DOHH2 (cell line): ENCODE data around the gene LRRC42.

Experiments used
- EZH2phosphoT487 ChIP-seq: fragments of 200-600 bp; sonication (generic); IDR thresholded peaks from 2 replicates; pipeline ENCODE4 v1.6.1; 2017; ENCODE audit warnings: borderline replicate concordance, mild to moderate bottlenecking, antibody characterized with exemption, low read length, moderate library complexity, mixed read lengths
- TF ChIP-seq, protein P1 (sequence below): fragments of 200-600 bp; sonication (generic); IDR thresholded peaks from one replicate; pipeline ENCODE4 v1.5.1; 2014; ENCODE audit warnings: antibody characterized with exemption, mild to moderate bottlenecking, low read depth, low read length; ENCODE audit not compliant: poor library complexity, severe bottlenecking

DNA sequence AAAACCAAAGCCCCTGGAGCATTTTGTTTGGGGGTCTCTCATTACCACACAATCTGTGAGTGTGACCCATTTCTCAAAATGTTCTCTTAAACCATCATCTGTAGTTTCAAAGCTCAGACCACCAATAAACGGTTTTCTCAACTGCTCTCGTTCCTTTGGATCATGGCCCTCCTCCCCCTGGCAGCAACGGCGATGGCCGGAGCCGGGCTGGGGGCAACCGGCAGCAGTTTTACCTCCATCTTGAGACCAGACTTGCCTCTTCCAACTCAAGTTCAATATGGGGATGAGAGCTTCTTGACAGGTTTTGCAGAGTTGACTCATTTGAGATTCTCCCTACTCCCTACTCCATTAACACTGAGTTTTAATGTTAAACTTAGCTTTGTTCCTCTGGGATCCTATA is 29.7 kb downstream of the LRRC42 start:
- TF ChIP-seq, protein P1, sequence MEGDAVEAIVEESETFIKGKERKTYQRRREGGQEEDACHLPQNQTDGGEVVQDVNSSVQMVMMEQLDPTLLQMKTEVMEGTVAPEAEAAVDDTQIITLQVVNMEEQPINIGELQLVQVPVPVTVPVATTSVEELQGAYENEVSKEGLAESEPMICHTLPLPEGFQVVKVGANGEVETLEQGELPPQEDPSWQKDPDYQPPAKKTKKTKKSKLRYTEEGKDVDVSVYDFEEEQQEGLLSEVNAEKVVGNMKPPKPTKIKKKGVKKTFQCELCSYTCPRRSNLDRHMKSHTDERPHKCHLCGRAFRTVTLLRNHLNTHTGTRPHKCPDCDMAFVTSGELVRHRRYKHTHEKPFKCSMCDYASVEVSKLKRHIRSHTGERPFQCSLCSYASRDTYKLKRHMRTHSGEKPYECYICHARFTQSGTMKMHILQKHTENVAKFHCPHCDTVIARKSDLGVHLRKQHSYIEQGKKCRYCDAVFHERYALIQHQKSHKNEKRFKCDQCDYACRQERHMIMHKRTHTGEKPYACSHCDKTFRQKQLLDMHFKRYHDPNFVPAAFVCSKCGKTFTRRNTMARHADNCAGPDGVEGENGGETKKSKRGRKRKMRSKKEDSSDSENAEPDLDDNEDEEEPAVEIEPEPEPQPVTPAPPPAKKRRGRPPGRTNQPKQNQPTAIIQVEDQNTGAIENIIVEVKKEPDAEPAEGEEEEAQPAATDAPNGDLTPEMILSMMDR = no peak
- no peak for TF ChIP-seq EZH2phosphoT487
